COLO829 (cell line): ENCODE measurements around the gene PPBP.
A peak's percentile ranks its signal among the peaks of the same experiment; 100 is the strongest.
"Not testable (repeated sequence)": the region's sequence is repeated elsewhere in the genome, so short reads cannot be mapped to it uniquely, and the experiment has no call there.

Experiments
- DNase-seq: peaks from one replicate; pipeline ENCODE4 v3.0.0; 2012; ENCODE audit warnings: low spot score

The PPBP gene

DNA sequence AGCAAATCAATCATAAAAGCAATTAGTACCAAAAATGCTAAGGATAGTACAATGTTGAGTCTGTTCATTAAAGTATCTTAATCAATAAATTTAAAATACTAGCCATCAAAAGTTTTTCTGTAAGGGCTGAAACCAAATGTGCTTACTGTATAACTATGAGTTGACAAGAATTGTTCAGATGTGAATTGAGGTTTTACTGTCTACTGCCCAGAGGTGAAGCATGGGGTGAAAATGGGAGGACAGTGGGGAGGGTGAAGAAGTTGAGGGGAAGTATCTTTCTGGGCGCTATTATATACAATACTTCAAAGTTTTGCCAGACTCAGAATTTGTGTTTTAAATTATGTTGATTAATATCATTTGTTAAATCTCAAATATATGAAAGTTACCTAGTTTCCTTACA is 4.1 kb upstream of the PPBP start:
- no peak for DNase-seq

DNA sequence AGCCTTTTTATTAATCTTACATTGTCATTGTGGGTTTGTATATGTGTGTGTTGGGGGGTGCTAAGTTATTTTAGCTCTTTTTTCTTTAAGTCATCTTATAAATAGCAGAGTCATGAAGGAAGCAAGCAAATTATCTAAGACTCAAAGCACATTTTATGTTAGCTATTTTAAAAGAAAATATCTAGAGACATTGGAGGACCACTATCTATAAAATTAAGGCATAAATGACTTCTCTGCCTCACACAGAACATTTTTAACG is 3.7 kb upstream of the PPBP start:
- no peak for DNase-seq

DNA sequence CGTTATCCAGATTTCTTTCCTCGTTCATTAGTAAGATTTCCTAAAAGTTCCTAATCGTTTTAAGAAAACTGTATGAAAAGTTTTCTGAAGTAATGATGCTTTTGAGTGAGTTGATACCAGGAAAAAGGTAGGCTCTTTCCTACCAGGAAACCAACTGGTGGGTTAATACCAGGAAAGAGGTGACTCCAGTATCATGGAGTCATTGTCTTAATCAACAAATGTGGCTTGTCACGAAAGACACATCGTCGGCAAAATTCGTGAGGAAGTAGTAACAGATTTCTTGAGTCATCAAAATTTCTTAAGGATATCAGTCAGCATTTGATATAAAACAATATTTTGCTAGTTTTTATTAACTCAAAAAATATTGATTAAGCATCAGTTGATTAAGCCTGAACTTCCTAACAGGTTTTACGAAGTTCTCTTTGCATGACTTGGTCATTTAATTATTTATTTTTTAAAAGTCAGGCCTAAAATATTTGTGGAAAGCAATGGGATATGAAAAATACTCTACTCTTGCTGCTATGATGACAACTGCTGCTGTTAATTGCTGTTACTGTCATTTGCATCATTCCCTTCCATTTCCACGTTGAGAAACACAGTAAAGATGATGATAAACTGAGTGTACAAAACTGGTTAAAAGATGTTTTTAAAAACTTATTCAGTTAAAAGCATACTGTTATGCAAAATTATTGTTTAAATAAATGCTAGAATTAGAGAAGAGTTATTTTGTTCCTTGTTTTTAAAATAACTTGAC is 3.2 kb upstream of the PPBP start:
- no peak for DNase-seq

DNA sequence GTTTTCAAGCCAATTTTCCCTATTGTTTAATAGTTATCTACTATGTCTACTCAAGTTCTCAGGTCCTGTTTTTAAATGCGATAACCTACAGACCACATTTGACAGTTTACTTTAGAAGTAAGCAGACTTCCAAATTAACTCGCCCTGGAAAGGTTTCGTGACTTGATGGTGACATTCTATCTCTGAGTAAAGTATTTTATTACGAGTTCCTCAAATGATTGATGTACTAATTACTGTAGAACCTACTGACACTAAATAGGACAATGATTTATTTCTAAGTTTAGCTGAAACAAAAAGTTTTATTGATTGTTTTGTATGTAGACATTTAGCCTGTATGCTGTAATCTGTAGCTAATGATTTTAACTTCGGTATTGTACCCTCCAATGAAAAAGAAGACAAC is 1.9 kb upstream of the PPBP start:
- DNase-seq: no peak

DNA sequence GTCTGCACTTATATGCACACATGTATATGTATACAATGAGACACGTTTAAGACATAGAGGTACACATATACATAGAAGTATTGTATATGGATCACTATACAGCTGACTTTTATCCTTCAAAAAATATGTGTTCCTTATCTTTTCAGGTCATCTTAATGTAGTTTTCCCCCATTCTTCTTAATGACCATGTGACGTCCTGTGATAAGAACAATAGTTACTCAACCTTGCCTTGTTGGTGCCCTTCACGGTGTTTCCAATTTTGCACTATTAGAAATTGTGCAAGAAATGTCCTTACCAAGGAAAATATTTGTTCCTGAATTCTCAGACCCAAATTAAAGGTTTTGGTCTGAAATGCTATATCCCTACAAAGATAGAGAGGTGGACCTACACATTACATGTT is 1.0 kb upstream of the PPBP start:
- DNase-seq: no peak

DNA sequence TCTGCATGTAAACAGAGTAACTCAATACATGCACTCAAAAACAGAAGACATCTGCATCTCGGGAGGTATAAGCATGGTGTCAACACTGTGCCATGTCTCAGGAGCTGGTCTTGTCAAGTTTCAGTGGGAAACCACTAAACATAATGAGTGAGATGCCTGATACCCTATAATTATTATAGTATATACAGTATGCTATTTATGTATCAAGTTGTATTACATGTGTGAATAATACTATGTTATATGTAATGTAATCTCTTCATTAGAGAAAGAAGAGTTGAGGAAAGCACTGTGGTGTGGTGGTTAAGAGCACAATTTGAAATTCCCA is 2.5 kb downstream of the PPBP start:
- DNase-seq: no peak

DNA sequence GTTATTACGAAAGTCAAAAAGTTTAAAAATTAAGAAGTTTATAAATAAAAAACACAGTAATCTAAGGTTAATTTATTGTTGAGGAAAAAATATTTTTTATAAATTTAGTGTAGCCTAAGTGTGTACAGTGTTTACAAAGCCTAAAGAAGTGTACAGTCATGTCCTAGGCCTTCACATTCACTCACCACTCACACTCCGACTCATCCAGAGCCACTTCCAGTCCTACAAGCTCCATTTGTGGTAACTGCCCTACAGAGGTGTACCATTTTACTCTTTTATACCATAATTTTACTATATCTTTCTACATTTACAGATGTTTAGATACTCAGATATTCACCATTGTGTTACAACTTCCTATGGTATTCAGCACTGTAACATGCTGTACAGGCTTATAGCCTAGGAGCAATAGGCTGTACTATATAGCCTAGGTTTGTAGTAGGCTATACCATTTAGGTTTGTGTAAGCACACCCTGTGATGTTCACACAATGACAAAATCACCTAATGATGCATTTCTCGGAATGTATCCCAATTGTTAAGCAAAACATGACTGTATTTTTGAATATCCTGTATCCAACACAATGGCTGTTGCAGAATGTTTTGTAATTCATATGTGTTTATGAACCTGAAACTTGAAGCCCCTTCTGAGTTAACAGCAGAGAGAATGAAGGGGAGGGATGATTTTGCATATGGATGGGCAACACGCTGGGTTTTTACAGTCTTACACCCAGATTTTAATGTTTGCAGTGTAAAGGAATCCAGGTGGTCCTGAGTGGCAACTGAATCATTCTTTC is 3.1 kb downstream of the PPBP start:
- DNase-seq: no peak

DNA sequence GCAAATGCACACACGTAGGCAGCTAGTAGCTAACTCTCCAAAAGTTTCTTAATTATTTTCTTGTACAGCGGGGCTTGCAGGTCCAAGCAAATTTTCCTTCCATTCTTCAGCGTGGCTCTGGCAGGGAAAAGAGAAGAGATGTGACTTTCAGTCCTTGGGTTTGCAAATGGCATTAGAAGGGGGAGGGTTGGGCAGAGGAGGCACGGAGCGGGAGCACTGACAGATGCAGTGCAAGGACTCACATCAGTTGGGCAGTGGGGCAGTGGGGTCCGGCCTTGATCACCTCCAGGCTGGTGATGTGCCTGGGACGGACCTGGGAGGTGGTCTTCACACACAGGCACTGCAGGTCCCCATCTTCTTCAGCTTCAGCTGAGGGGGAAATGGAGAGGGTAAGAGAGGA is 6.8 kb downstream of the PPBP start:
- not testable (repeated sequence) for DNase-seq

DNA sequence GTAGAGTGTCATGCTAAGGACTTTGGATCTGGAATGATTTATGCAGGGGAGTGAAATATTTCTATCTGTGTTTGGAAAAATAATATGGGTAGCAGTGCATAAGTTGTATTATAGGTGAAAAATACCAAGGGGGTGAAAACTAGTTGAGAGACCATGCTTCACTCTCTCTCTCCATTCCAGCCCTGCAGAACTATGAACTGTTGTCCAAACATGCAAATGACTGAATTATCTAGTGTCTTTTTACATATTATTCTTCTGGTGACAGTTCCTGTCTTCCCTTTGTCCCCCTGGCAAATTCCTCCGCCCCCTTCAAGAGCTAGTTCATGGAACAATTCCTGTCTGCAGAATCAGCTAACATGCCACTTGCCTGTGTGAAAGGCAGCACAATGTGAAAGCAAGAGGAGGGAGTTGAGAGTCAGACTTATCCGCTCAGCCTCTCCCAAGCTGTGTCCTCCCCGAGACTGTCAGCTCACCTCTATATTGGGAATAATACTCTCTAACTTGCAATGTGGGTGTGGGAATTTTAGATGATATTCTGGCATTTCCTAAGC is 8.5 kb downstream of the PPBP start:
- no peak for DNase-seq

DNA sequence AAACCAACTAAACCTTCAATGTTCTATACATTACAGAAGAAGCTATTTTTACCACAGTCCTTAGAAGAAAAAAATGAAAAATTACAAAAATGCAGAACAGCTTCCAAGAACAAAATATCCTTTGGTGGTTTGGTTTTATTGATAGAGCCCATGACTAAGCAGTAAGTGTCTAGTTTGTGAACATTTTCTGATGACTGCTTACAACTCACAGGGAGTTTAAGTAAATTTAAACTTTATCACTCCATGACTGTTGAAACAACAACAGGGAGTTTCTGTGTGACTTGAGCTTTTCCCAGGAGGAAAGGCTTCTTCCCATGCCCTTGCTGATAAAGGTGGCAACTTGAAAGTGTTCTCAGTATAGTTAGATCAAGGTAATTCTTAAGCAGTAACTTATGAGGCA is 9.1 kb downstream of the PPBP start:
- peak; percentile 38 for DNase-seq

DNA sequence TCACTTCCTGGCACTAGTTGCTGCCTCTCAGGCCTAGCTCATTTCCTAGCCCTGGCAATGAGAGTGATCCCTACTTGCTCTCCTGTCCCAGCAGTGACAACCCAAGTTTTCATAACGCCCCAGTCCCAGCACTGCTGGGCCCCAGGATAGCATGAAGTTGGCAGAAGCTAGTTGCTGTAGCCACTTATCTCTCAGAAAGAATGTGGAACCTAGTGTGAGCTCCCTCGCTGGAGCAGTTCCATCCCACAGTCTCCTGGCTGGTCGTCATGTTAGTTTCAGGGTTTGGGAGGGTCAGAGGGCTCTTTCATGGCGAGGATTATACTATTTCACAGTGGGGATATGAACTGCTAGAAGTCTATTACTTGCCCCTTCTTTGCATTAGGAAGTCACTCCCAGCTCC is 11.3 kb downstream of the PPBP start:
- DNase-seq: no peak

DNA sequence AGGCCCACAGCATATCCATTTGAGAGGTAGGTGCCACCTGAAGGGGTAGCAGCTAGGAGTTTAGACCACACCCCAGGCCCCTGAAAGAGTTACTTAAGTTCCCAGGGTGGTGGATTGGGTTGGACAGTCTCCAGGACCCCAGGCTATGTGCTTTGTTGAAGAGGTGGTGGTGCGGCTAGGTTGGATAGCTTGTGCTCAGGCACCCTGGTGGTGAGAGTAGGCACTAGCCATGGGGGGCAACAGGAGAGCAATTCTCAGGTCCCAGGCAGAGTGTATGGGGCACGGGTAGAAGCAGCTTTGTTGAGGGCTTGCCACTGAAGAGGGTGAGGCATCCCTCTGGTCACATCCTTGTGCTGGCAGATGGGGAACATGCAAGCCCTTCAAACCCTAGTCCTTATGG is 11.8 kb downstream of the PPBP start:
- no peak for DNase-seq

DNA sequence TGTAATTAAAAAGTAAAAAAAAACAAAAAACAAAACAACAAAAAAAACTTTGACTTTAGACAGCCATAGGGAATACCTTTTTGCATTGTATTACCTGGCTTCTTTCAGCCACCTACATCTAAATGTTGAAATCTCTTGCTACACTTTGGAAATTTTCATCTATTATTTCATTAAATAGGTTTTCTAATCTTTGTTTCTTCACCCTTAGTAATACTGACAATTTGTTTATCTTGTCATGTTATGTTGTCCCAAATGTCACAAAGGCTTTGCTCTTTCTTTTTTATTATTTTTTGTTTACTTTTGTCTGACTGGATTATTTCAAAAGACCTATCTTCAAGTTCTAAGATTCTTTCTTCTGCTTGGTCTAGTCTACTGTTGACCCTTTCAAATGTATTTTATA is 13.6 kb downstream of the PPBP start:
- no peak for DNase-seq

DNA sequence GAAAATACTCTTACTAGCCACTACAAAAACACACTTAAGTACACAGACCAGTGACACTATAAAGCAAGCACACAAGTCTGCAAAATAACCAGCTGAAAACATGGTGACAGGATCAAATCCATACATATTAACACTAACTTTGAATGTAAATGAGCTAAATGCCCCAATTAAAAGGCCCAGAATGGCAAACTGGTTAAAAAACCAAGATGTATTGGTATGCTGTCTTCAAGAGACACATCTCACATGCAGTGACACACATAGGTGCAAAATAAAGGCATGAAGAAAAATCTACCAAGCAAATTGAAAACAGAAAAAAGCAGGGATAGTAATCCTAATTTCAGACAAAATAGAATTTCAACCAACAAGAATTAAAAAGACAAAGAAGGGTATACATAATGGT is 17.0 kb downstream of the PPBP start:
- no peak for DNase-seq

DNA sequence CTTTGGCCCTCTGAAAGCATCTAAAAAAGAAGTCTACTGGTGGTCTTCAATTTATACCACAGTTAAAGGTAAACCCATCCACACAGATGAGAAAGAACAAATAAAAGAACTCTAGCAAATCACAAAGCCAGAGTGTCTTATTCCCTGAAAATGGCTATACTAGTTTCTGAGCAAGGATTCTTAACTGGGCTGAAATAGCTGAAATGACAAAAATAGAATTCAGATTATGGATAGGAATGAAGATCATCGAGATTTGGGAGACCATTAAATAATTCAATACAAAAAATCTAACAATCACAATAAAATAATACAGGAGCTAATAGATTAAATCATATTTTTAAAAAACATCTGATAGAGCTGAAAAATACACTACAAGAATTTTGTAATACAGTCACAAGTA is 18.0 kb downstream of the PPBP start:
- no peak for DNase-seq

DNA sequence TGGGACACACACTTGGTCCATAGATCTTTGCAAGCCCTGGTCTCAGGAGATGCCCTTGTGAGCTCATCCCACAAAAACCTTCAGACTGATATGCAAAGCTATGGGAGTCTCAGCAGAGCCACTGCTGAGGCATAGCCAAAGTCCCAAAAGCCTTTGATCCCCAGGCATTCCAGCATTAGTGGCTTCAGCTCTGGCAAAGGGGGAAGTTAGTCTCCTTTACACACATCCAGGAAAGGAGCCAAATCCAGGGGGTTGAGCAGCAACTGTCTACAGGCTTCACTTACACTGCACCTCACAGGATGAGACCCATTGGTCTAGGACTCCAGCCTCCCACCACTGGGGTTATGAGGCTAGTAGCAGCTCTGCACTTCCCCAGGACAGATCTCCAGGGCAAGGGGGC is 20.1 kb downstream of the PPBP start:
- DNase-seq: no peak

DNA sequence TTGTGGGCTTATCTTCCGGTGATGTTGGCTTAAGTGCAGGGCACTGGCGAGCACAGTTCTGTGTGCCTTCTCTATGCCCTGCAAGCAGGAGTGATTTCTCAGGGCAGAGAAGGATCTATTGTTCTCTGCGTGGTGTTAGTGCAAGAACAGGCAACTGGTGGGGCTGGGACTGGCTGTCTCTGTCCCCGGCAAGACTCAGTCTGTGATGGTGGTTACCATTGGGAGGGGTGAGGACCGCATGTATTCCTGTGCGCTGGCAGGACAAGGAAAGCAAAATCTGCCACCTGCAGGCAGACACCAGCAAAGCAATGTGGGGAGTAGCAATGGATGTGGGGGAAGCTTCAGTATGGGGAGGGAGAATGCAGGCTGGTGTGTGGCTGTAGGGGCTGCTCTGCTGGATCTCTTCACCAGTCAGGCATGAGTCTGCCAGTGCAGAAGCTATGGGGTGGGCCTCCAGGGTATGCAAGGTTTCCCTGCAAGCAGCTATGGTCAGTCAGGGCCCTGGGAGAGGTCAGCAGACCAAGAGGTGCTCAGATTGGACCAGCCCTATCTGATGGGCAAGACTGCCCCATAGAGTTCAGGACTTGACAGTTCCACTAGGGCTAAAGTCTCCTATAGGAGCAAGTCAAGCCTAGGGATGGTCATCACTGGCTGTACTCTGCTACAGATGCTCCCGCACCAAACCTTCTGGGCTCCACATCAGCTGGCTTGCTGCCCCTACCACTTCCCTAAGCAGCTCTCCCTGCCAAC is 23.0 kb downstream of the PPBP start:
- peak; percentile 63 for DNase-seq

DNA sequence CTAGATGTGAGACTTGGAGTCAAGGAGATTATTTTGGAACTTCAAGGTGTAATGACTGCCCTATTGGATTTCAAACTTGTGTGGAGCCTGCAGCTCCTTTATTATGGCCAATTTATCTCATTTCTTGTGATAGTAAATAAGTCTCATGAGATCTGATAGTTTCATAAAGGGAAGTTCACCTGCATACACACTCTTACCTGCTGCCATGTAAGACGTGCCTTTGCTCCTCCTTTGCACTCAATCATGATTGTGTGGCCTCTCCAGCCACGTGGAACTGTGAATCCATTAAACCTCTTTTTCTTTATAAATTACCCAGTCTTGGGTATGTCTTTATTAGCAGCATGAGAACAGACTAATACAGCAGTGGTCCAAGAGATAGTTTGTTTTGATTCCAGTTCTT is 25.3 kb downstream of the PPBP start:
- DNase-seq: no peak

DNA sequence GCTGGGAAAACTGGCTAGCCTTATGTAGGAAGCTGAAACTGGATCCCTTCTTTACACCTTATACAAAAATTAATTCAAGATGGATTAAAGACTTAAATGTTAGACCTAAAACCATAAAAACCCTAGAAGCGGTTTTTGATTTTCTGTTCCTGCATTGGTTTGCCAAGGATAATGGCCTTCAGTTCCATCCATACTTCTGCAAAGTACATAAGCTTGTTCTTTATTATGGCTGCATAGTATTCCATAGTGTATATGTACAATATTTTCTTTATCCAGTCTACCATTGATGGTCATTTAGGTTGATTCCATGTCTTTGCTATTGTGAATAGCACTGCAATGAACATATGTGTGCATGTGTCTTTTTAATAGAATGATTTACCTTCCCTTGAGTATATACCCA is 28.9 kb downstream of the PPBP start:
- DNase-seq: not testable (repeated sequence)

DNA sequence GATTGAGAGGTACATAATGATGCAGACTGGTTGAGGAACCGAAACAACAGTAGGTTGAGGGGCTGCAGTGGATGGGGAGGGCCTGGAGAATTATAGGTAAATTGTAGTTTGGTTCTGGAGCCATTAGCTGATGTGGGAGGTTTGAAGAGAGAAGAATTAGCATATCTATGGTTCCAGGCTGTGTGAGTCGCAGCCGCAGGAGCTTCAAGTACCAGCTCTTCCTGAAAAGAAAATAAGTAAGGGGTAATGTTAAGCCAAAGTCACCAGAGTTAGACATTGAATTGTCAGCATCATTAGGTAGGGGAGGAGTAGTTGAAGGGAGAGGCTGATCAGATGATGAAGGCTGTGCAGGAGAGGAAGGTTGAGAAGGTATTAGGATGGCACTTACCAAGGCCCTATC is 35.6 kb downstream of the PPBP start:
- DNase-seq: no peak

DNA sequence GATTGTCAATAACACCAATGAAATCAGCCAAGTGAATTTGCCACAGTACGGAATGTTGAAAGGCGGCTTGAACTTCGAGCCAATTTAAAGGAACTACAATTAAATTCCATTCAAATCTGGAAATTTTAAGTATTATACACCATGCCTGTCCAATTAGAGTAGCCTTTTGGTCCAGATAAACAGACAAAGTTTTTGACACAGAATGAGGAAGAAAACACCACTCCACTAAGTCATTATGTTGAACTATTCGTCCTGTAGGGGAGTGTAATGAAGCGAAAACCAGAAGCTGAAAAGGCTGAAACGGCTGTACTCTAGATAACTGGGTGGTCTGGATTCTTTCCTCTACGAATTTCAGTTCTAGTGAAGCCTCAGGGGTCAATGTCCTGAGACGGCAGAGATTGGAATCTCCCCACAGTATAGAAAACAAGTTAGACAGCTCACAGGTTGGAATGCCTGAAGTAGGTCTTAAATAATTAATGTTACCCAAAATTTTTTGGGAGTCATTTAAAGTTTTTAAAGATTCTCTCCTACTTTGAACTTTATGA is 37.5 kb downstream of the PPBP start:
- not testable (repeated sequence) for DNase-seq

DNA sequence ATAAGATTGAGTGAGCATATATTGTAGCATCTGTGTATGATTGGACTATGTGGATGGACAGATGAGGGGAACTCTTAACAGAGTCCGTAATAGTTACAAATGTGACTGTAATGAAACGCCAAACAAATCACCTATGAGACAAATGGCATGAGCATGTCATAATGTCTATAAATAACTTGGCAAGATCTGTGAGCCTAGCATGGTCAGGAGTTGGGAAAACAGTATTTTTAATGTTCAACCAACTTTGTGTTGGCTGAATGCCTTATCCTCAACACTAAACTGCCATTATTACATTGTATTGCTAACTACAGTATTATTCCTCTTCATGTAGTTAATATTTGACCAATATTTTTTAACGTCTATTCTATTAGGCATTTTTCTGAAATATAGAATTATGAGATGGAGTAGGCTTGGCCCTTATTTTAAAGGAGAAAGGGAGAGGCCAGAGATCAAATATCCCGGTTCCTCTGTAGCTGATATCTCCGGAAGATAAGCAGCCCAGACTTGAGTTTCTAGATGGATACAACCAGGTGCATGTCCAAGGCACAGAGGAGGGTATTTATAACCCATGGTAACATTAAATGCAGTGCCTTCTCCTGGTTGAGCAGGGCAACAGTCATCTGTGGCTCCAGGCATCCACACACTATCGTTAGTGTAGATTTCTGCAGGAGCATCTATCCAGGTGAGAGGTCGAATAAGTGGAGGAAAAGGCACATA is 38.8 kb downstream of the PPBP start:
- DNase-seq: no peak
